SK-N-SH (cell line): ENCODE measurements around the gene TRPM2. TPM values are rescaled to one million over a fixed set of nuclear protein-coding genes. Genes with fewer than 3 reads are reported as not detected.

Source experiments
- CTCF ChIA-PET: fragments of 300-600, 350-600 bp; formaldehyde crosslinking; extraction: SDS; loops from one replicate; lab custom pipeline; 2021; lab: Yijun Ruan, JAX
- POLR2A ChIA-PET: fragments of 350-600 bp; sonication (Branson Sonifier 250); formaldehyde crosslinking; extraction: SDS; loops from one replicate; lab custom pipeline; 2020; ENCODE audit warnings: antibody characterized with exemption, inconsistent platforms; lab: Yijun Ruan, JAX
- DNase-seq: peaks from one replicate; pipeline ENCODE4 v3.0.0; 2012
- H2AFZ ChIP-seq: fragments of 200-600 bp; sonication (generic); 2 replicates; pipeline ENCODE4 v1.8.1; 2016; ENCODE audit warnings: antibody characterized with exemption, mild to moderate bottlenecking, low read depth
- H3F3A ChIP-seq: fragments of 200-600 bp; sonication (generic); replicated peaks from 2 replicates; pipeline ENCODE3; 2016; ENCODE audit warnings: antibody characterized with exemption, mild to moderate bottlenecking; ENCODE audit not compliant: insufficient read depth
- H3K27ac ChIP-seq, 2 experiments: fragments of 200-500 bp in 1 of 2; fragments of 200-600 bp in 1 of 2; sonication (Bioruptor generic) in 1 of 2; sonication (generic), shearing (Covaris generic) in 1 of 2; 2 replicates each; pipeline versions ENCODE4 v1.5.1 to v1.6.1; 2014 to 2016; ENCODE audit warnings: low read depth in 2 of 2, inconsistent platforms in 1 of 2, low read length in 1 of 2, mild to moderate bottlenecking in 1 of 2, mixed read lengths in 1 of 2
- H3K27me3 ChIP-seq: fragments of 200-600 bp; sonication (generic), shearing (Covaris generic); 2 replicates; pipeline ENCODE4 v1.6.1; 2016; ENCODE audit warnings: mixed run types; ENCODE audit not compliant: insufficient read depth
- H3K36me3 ChIP-seq, 2 experiments: fragments of 200-500 bp in 1 of 2; fragments of 200-600 bp in 1 of 2; sonication (Bioruptor generic) in 1 of 2; sonication (generic) in 1 of 2; replicated peaks in 1 of 2; 2 replicates each; pipeline versions ENCODE3 to v1.5.1; 2014 to 2016; ENCODE audit warnings: low read length in 1 of 2, mild to moderate bottlenecking in 1 of 2; ENCODE audit not compliant: insufficient read depth in 2 of 2, control insufficient read depth in 1 of 2
- H3K4me1 ChIP-seq, 2 experiments: fragments of 200-500 bp in 1 of 2; fragments of 200-600 bp in 1 of 2; sonication (Bioruptor generic) in 1 of 2; sonication (generic), shearing (Covaris generic) in 1 of 2; 2 replicates each; pipeline versions ENCODE4 v1.5.1 to v1.6.1; 2014 to 2016; ENCODE audit warnings: low read depth in 1 of 2, low read length in 1 of 2, mixed run types in 1 of 2; ENCODE audit not compliant: insufficient read depth in 2 of 2, control insufficient read depth in 1 of 2
- H3K4me2 ChIP-seq: fragments of 200-600 bp; sonication (generic), shearing (Covaris generic); 2 replicates; pipeline ENCODE4 v1.6.1; 2017; ENCODE audit warnings: mixed run types
- H3K4me3 ChIP-seq, 2 experiments: fragments of 200-500 bp in 1 of 2; fragments of 200-600 bp in 1 of 2; sonication (Bioruptor generic) in 1 of 2; sonication (generic), shearing (Covaris generic) in 1 of 2; 2 replicates each; pipeline versions ENCODE4 v1.5.1 to v1.8.1; 2014 to 2016; ENCODE audit warnings: low read depth in 2 of 2, inconsistent platforms in 1 of 2, low read length in 1 of 2, mild to moderate bottlenecking in 1 of 2, mixed read lengths in 1 of 2, moderate library complexity in 1 of 2
- H3K79me2 ChIP-seq: fragments of 200-600 bp; sonication (generic); 2 replicates; pipeline ENCODE4 v1.8.1; 2017; ENCODE audit warnings: mild to moderate bottlenecking; ENCODE audit not compliant: insufficient read depth
- H3K9ac ChIP-seq: fragments of 200-600 bp; sonication (generic); 2 replicates; pipeline ENCODE4 v1.6.1; 2017; ENCODE audit warnings: mixed run types
- H3K9me2 ChIP-seq: fragments of 200-600 bp; sonication (generic); 2 replicates; pipeline ENCODE4 v1.6.1; 2017; ENCODE audit warnings: mixed run types
- H3K9me3 ChIP-seq: fragments of 200-600 bp; sonication (generic); 2 replicates; pipeline ENCODE4 v1.6.1; 2017; ENCODE audit warnings: mixed run types, mild to moderate bottlenecking, moderate library complexity
- H4K20me1 ChIP-seq: fragments of 200-600 bp; sonication (generic); 2 replicates; pipeline ENCODE4 v1.6.1; 2017; ENCODE audit warnings: mild to moderate bottlenecking, mixed run types; ENCODE audit not compliant: insufficient read depth
- CHD2 ChIP-seq: fragments of 150-350 bp; IDR thresholded peaks from 2 replicates; pipeline ENCODE4 v1.6.1; 2018; ENCODE audit warnings: low read length; ENCODE audit not compliant: partially characterized antibody
- CTCF ChIP-seq: fragments of 200-600 bp; sonication (generic); IDR thresholded peaks from 2 replicates; pipeline ENCODE4 v1.6.1; 2017; ENCODE audit warnings: antibody characterized with exemption, mild to moderate bottlenecking, moderate library complexity
- EP300 ChIP-seq, 2 experiments: IDR thresholded peaks; 2 replicates each; pipeline versions ENCODE4 v1.4.0 to v1.6.1; 2012; ENCODE audit warnings: borderline replicate concordance in 1 of 2, low read depth in 1 of 2, low read length in 1 of 2
- FOSL2 ChIP-seq: IDR thresholded peaks from 2 replicates; pipeline ENCODE4 v1.4.0; 2012; ENCODE audit warnings: low read depth, mild to moderate bottlenecking, moderate library complexity, borderline replicate concordance
- FOXM1 ChIP-seq: IDR thresholded peaks from 2 replicates; pipeline ENCODE4 v1.4.0; 2012; ENCODE audit warnings: low read depth, mild to moderate bottlenecking
- GABPA ChIP-seq: IDR thresholded peaks from 2 replicates; pipeline ENCODE4 v1.4.0; 2012; ENCODE audit warnings: low read depth, mild to moderate bottlenecking
- JUND ChIP-seq: IDR thresholded peaks from 2 replicates; pipeline ENCODE4 v1.4.0; 2012
- MAX ChIP-seq: IDR thresholded peaks from 2 replicates; pipeline ENCODE4 v1.4.0; 2012; ENCODE audit warnings: low read depth
- MXI1 ChIP-seq: IDR thresholded peaks from 2 replicates; pipeline ENCODE4 v1.6.1; 2012; ENCODE audit warnings: mild to moderate bottlenecking, low read depth, low read length, improper control_type of control experiment
- NRF1 ChIP-seq: IDR thresholded peaks from 2 replicates; pipeline ENCODE4 v1.6.1; 2012; ENCODE audit warnings: low read depth, mild to moderate bottlenecking, low read length
- RAD21 ChIP-seq: IDR thresholded peaks from 2 replicates; pipeline ENCODE4 v1.6.1; 2012; ENCODE audit warnings: mild to moderate bottlenecking, low read length
- RXRA ChIP-seq: IDR thresholded peaks from 2 replicates; pipeline ENCODE4 v1.4.0; 2012; ENCODE audit warnings: low read depth, mild to moderate bottlenecking, borderline replicate concordance
- SMC3 ChIP-seq: IDR thresholded peaks from 2 replicates; pipeline ENCODE4 v1.6.1; 2012; ENCODE audit warnings: low read depth, low read length, improper control_type of control experiment
- TAF1 ChIP-seq: IDR thresholded peaks from 2 replicates; pipeline ENCODE4 v1.6.1; 2012; ENCODE audit warnings: low read depth, mild to moderate bottlenecking, low read length, moderate library complexity, borderline replicate concordance
- USF1 ChIP-seq: IDR thresholded peaks from 2 replicates; pipeline ENCODE4 v1.4.0; 2012; ENCODE audit warnings: low read depth, borderline replicate concordance
- USF2 ChIP-seq: fragments of 150-350 bp; IDR thresholded peaks from 2 replicates; pipeline ENCODE4 v1.6.1; 2017; ENCODE audit warnings: antibody characterized with exemption, low read length, low read depth, borderline replicate concordance
- WGBS: methylation state at CpG from one replicate; pipeline ENCODE4 v1.1.6; 2017; ENCODE audit warnings: low lambda C conversion rate; 5-methylcytosine and 5-hydroxymethylcytosine counted together
- polyA plus RNA-seq, 3 experiments: library from polyadenylated mRNA; depleted of rRNA; stranded (reverse); fragments of >200 nt; gene quantifications; 2 replicates each; pipeline ENCODE4 v1.2.3, GENCODE V29; 2012
- TF ChIP-seq, protein P1 (sequence below): IDR thresholded peaks from 2 replicates; pipeline ENCODE4 v1.6.1; 2012; ENCODE audit warnings: mild to moderate bottlenecking, low read depth, low read length, moderate library complexity

Gene TRPM2
- polyA plus RNA-seq, 1 of the 3 experiments (the other 2 are of a cell fraction), result not detected

DNA sequence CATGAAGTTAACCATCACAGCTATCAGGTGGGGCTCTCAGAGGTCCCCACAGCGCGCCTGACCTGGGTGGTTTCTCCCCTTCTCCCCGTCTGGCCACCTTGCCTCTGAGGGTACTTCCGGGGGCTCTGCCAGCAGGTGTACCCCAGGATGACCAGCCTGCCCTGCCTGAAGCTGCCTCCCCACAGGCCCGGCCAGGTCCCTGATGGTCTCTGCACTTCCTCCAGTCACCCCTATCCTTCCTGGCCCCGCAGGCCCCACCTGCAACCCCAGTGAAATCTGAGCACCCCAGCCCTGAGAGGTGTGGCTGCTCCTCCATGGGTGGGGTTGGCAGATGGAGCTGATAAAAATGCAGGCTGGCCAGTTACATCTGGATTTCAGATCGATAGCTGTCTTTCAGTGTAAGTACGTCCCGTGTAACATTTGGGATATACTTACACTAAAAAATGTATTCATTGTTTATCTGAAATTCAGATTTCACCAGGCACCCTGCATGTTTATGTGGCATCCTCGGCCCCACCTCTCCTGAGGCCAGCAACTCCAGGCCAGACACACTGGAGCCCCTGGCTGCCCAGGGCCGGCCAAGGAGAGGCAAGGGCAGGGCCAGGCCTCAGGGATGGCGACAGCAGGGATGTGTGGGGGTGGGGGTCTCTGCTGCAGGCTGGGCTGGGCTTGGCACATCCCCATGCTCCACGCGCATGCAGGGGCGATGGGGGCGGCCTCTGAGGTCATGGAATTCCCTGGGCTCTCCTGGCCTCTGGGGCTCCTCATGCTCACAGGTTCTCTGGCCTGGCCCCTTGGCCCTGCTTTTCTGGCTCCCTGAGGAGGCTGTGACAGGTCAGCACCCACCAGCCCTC lies 127.0 kb downstream of the TRPM2 start (continued):
- TF ChIP-seq, protein P1, sequence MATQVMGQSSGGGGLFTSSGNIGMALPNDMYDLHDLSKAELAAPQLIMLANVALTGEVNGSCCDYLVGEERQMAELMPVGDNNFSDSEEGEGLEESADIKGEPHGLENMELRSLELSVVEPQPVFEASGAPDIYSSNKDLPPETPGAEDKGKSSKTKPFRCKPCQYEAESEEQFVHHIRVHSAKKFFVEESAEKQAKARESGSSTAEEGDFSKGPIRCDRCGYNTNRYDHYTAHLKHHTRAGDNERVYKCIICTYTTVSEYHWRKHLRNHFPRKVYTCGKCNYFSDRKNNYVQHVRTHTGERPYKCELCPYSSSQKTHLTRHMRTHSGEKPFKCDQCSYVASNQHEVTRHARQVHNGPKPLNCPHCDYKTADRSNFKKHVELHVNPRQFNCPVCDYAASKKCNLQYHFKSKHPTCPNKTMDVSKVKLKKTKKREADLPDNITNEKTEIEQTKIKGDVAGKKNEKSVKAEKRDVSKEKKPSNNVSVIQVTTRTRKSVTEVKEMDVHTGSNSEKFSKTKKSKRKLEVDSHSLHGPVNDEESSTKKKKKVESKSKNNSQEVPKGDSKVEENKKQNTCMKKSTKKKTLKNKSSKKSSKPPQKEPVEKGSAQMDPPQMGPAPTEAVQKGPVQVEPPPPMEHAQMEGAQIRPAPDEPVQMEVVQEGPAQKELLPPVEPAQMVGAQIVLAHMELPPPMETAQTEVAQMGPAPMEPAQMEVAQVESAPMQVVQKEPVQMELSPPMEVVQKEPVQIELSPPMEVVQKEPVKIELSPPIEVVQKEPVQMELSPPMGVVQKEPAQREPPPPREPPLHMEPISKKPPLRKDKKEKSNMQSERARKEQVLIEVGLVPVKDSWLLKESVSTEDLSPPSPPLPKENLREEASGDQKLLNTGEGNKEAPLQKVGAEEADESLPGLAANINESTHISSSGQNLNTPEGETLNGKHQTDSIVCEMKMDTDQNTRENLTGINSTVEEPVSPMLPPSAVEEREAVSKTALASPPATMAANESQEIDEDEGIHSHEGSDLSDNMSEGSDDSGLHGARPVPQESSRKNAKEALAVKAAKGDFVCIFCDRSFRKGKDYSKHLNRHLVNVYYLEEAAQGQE, result no peak
- TF ChIP-seq GABPA, result no peak
- no peak for TF ChIP-seq USF2

- POLR2A ChIA-PET, result interaction anchor here (0.7 kb wide), 1 partner anchor 27 kb away, joined by 3 read pairs; no protein-coding TSS in a partner anchor
- Histone ChIP-seq H3K79me2 (peaks cover 4% of the 10 kb centered on the region; the same call in 1 of the 2 replicates), H3F3A (no peaks in the 10 kb centered on the region), H3K9me2 (no peaks in the 10 kb centered on the region), H3K4me2 (no peak overlapping the region), H4K20me1 (no peaks in the 10 kb centered on the region), H2AFZ (no peak overlapping the region), H3K36me3 (no peaks in the 10 kb centered on the region), H3K9me3 (no peaks in the 10 kb centered on the region), H3K4me1 (no peaks in the 10 kb centered on the region), H3K4me3 (no peak overlapping the region), H3K9ac (no peak overlapping the region), H3K27me3 (peaks cover 9% of the 10 kb centered on the region; the same call in 1 of the 2 replicates), H3K27ac (no peak overlapping the region)
- CTCF ChIA-PET, result interaction anchor here (0.5 to 1.5 kb wide), 5 partner anchors 8 to 179 kb away, joined by 3 to 4 read pairs (median 4); no protein-coding TSS in a partner anchor
- WGBS, result 73% methylated on average over 10 of the region's 14 CpGs
- DNase-seq, result no peak
- TF ChIP-seq EP300 (IDR thresholded peaks at IDR 0.05; ENCODE audit: borderline replicate concordance in 1 of 2, low read depth in 1 of 2, low read length in 1 of 2) (no peak), USF1 (no peak), JUND (no peak), RAD21 (no peak), CTCF (no peak), CHD2 (no peak), MAX (no peak), TAF1 (no peak), FOSL2 (no peak), NRF1 (no peak), RXRA (no peak), SMC3 (no peak), FOXM1 (no peak), MXI1 (no peak)
- TF ChIP-seq, protein P1, result no peak
Measured at GRCh38 chr21:44482581-44483287, 129.3 kb downstream of the TRPM2 start.
